Mucosa of stomach (tissue), 1 donor: Measurements from ENCODE around the gene RBM14.
"Not testable (repeated sequence)": the region's sequence is repeated elsewhere in the genome, so short reads cannot be mapped to it uniquely, and the experiment has no call there.

Source experiments
- H3K27me3 ChIP-seq: one replicate; pipeline ENCODE4 v1.7.0; 2013; ENCODE audit warnings: mild to moderate bottlenecking, low read length; ENCODE audit not compliant: control insufficient read depth, insufficient read depth
- H3K36me3 ChIP-seq: one replicate; pipeline ENCODE4 v1.7.0; 2013; ENCODE audit warnings: low read length; ENCODE audit not compliant: control insufficient read depth, insufficient read depth
- H3K4me1 ChIP-seq: one replicate; pipeline ENCODE4 v1.7.0; 2013; ENCODE audit warnings: mild to moderate bottlenecking, low read length; ENCODE audit not compliant: control insufficient read depth, insufficient read depth
- H3K4me3 ChIP-seq: one replicate; pipeline ENCODE4 v1.7.0; 2013; ENCODE audit warnings: low read length
- H3K9ac ChIP-seq: one replicate; pipeline ENCODE4 v1.7.0; 2013; ENCODE audit warnings: mild to moderate bottlenecking, low read length, moderate library complexity
- H3K9me3 ChIP-seq: one replicate; pipeline ENCODE4 v1.7.0; 2013; ENCODE audit warnings: mild to moderate bottlenecking, low read length, moderate library complexity; ENCODE audit not compliant: control insufficient read depth
- donor health status: Pancreatic carcinoma.

Gene RBM14

DNA sequence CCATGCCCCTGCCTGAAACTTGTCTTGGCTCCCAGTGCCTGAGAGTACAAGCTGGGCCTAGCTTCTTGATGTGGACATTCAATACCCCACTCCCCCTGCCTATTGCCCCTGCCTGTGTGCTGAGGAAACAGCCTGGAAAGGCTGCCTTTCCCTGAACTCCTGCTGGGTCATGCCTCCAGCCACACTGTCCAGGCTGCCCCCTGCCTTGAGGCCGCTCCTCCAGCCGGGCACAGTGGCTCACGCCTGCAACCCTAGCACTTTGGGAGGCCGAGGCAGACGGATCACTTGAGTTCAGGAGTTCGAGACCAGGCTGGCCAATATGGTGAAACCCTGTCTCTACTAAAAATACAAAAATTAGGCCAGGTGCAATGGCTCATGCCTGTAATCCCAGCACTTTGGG, 13.4 kb upstream of the RBM14 start:
- Histone ChIP-seq H3K9me3 (no peaks in the 10 kb centered on the region), H3K27me3 (no peaks in the 10 kb centered on the region), H3K4me3 (no peak overlapping the region), H3K36me3 (no peaks in the 10 kb centered on the region), H3K9ac (no peak overlapping the region), H3K4me1 (peaks cover 13% of the 10 kb centered on the region)

DNA sequence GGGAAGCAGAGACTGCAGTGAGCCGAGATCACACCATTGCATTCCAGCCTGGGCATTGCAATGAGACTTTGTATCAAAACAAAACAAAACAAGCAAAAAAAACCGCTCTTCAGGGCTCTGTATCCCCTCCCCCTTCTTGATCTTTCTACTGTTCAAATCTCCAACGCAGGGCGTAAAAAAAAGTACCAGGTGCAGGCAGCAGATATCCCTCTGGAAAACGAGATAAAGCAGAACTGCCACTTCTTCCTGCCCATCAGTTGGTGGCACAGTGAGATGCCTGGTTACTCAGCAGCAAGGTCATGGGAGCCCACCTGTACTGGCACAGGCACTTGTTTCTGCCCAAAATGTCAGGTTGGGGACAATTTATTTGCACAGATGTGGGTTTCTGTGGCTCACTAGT, 12.3 kb upstream of the RBM14 start:
- Histone ChIP-seq H3K4me3 (no peak overlapping the region), H3K9me3 (no peaks in the 10 kb centered on the region), H3K36me3 (no peaks in the 10 kb centered on the region)

DNA sequence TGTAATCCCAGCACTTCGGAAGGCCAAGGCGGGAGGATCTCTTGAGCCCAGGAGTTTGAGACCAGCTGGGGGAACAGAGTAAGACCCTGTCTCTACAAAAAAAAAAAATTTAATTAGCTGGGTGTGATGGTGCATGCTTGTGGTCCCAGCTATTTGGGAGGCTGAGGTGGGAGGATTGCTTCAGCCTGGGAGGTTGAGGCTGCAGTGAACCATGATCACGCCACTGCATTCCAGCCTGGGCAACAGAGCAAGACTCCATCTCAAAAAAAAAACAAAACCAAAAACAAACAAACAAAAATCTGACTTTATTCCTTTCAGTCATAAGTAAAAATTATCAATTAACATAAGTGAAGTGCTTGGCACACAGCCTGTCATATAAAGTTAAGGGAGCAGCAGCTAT, 9.8 kb upstream of the RBM14 start:
- not testable (repeated sequence) for H3K27me3 ChIP-seq, H3K9ac ChIP-seq, H3K36me3 ChIP-seq, H3K4me3 ChIP-seq, H3K9me3 ChIP-seq
- H3K4me1 ChIP-seq = peaks cover 15% of the 10 kb centered on the region

More for the DNA sequence above, 12.3 kb upstream of the RBM14 start:
- Histone ChIP-seq H3K9ac (no peak overlapping the region), H3K4me1 (peaks cover 15% of the 10 kb centered on the region), H3K27me3 (no peaks in the 10 kb centered on the region)

DNA sequence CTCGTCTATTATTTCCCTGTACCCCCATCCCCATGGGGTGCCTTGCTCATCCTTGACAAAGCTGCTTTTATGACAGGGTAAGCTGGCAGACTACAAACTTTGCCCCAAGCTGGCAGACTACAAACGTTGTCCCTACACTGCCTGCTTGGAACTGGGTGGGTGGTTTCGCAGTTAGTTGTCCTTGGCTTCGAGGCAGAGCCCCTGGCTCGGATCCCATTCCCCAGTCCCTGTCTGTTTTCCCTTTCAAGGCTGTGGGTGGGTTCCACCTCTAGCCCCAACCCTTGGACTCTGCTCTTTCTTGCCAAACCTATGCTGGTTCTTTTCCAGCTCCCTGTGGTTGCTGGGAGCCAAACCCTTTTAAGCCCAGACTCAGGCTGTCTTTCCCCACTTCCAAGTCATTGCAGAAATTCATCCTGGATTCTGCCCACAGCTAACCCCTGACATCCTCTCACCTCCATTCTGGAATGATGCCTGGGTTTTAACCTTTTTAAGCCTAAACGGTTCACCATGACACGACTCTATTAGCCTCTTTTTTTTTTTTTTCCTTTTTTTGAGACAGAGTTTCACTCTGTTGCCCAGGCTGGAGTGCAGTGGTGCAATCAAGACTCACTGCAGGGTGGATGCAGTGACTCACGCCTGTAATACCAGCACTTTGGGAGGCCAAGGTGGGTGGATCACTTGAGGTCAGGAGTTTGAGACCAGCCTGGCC, 9.2 kb upstream of the RBM14 start:
- H3K27me3 ChIP-seq = no peaks in the 10 kb centered on the region
- no peaks in the 10 kb centered on the region for H3K9me3 ChIP-seq
- H3K4me1 ChIP-seq = peaks cover 15% of the 10 kb centered on the region
- H3K36me3 ChIP-seq = no peaks in the 10 kb centered on the region
- no peak overlapping the region for H3K4me3 ChIP-seq
- peak overlapping the region; percentile 15 for H3K9ac ChIP-seq

DNA sequence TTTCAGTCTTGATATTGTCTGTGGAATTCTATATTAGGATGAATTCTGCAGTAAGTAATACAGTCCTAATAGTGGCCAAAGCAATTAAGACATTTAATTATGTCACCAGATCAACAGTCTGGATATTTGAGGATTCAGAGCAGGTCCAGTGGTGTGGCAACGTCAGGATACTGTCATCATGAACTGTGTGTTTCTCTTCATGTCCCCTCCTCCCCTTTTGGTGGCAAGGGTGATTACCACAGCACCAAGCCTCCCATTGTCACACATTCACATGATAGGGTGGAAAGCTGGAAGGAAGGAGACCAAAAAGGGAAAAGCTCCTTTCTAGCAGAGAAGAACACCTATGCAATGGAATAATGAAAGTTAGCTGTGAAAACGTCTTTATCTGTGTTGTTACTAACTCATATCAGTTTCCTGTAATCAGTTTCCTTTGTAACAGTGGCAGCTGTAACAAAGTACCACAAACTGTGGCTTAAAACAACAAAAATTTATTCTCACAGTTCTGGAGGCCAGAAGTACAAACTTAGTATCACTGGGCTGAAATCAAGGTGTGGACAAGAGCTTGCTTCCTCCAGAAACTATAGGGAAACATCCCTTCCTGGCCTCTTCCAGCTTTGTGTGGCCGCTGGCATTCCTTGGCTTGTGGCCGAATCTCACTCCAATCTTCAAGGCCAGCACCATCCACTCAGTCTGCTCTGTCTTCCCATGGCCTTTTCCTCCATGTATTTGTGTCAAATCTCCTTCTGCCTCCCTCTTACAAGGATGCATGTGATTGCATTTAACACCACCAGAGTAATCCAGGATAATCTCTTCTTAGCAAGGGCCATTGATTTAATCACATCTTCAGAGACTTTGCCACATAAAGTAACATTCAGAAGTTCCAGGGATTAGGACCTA, 6.5 kb upstream of the RBM14 start:
- Histone ChIP-seq H3K36me3 (no peaks in the 10 kb centered on the region), H3K4me1 (peaks cover 15% of the 10 kb centered on the region), H3K9me3 (no peaks in the 10 kb centered on the region), H3K4me3 (no peak overlapping the region), H3K9ac (no peak overlapping the region), H3K27me3 (no peaks in the 10 kb centered on the region)

DNA sequence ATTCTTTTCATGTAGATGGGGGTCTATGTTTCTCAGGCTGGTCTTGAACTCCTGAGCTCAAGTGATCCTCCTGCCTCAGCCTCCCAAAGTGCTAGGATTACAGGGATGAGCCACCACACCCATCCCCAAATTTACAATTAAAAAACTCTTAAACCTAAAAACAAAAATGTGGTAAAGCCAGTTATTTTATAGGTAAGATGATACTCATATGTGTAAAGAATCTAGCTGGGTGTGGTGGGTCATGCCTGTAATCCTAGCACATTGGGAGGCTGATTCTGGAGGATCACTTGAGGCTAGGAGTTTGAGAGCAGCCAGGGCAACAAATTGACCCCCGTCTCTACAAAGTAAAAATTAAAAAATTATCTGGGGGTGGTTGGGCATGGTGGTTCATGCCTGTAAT, 4.0 kb upstream of the RBM14 start:
- H3K36me3 ChIP-seq = no peaks in the 10 kb centered on the region
- H3K4me3 ChIP-seq = no peak overlapping the region
- H3K27me3 ChIP-seq = no peaks in the 10 kb centered on the region
- H3K9ac ChIP-seq = no peak overlapping the region
- H3K9me3 ChIP-seq = no peaks in the 10 kb centered on the region
- peaks cover 8% of the 10 kb centered on the region for H3K4me1 ChIP-seq

DNA sequence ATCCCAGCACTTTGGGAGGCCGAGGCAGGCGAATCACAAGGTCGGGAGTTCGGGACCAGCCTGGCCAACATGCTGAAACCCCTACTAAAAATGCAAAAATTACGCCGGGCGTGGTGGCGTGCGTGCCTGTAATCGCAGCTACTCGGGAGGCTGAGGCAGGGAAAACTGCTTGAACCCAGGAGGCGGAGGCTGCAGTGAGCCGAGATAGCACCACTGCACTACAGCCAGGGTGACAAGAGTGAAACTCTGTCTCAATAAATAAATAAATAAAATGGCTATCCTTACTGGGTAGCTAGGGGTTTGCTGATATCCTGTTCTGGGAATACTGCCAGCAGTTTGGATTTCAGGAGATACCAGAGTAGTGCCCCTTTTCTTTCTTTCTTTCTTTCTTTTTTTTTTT, 2.4 kb upstream of the RBM14 start:
- H3K4me1 ChIP-seq = peaks cover 10% of the 10 kb centered on the region
- no peak overlapping the region for H3K4me3 ChIP-seq
- no peaks in the 10 kb centered on the region for H3K36me3 ChIP-seq
- no peaks in the 10 kb centered on the region for H3K27me3 ChIP-seq
- no peak overlapping the region for H3K9ac ChIP-seq
- H3K9me3 ChIP-seq = no peaks in the 10 kb centered on the region

DNA sequence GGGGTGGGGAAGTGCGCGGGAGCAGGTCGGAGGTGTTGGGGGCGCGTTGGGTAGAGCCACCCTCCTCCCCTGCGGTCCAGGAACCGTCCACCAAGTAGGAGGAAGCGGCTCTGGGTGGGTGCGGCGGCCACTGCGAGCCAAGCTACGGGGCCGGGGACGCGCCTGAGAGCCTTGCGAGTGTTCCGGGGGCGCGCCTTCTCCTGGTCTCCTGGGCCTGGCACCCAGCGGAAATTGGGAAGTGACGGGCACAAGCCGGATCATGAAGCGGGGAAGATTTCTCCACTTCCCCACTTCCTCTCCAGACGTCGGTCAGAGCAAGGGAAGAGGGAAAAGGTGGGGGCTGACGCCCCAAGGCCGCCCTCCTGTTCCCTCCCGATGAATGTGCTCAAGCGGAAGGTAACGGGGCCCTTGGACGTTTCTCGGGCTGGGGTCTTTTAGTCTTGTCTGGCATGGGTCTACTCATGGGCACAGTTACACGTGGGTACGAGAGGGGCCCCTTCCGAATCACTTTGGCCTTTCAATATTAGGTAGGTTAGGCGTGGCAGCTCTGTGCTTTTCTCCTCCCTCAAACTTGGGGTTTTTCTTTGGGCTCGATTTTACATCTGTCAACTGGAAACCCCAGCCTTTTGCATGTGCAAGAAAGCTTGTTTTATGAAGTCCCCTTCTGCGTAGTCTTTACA, 865 bp downstream of the RBM14 start:
- no peaks in the 10 kb centered on the region for H3K27me3 ChIP-seq
- no peaks in the 10 kb centered on the region for H3K36me3 ChIP-seq
- H3K4me1 ChIP-seq = peaks cover 26% of the 10 kb centered on the region
- no peaks in the 10 kb centered on the region for H3K9me3 ChIP-seq
- peak overlapping the region; percentile 77 for H3K4me3 ChIP-seq
- H3K9ac ChIP-seq = peak overlapping the region; percentile 95

DNA sequence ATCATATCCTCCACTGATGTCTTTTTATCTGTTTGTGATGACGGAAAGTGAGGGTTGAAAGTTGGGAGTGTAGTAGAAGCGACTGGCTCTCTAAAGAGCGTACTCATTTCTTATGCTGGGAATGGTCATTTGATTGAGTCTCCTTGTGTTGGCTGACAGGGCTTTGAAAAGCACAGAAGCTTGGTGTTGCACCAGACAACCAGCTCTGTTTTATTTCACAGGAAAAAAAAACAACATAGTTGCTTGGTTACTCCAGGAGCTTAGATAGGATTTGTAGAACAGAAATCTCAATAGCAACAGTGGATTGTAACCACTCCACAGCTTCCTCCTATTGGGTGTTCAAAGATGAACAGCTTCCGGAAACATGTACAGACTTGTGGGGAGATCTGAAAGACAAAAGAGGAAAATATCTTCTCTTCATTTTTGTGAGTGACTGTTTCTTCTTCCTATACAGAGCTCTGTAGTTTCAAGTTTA, 2.7 kb downstream of the RBM14 start:
- H3K4me1 ChIP-seq = peaks cover 43% of the 10 kb centered on the region
- peak overlapping the region; percentile 95 for H3K9ac ChIP-seq
- no peaks in the 10 kb centered on the region for H3K27me3 ChIP-seq

DNA sequence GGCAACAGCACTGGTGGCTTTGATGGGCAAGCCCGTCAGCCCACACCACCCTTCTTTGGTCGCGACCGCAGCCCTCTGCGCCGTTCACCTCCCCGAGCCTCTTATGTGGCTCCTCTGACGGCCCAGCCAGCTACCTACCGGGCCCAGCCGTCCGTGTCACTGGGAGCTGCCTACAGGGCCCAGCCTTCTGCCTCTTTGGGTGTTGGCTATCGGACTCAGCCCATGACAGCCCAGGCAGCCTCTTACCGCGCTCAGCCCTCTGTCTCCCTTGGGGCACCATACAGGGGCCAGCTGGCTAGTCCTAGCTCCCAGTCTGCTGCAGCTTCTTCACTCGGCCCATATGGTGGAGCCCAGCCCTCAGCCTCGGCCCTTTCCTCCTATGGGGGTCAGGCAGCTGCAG, 8.0 kb downstream of the RBM14 start:
- H3K4me1 ChIP-seq = peaks cover 32% of the 10 kb centered on the region
- no peak overlapping the region for H3K9ac ChIP-seq
- H3K27me3 ChIP-seq = no peaks in the 10 kb centered on the region
- peaks cover 36% of the 10 kb centered on the region for H3K36me3 ChIP-seq
- no peaks in the 10 kb centered on the region for H3K9me3 ChIP-seq
- H3K4me3 ChIP-seq = no peak overlapping the region

More for the DNA sequence above, 2.7 kb downstream of the RBM14 start:
- H3K9me3 ChIP-seq = no peaks in the 10 kb centered on the region
- peaks cover 1% of the 10 kb centered on the region for H3K36me3 ChIP-seq
- H3K4me3 ChIP-seq = peak overlapping the region; percentile 77

DNA sequence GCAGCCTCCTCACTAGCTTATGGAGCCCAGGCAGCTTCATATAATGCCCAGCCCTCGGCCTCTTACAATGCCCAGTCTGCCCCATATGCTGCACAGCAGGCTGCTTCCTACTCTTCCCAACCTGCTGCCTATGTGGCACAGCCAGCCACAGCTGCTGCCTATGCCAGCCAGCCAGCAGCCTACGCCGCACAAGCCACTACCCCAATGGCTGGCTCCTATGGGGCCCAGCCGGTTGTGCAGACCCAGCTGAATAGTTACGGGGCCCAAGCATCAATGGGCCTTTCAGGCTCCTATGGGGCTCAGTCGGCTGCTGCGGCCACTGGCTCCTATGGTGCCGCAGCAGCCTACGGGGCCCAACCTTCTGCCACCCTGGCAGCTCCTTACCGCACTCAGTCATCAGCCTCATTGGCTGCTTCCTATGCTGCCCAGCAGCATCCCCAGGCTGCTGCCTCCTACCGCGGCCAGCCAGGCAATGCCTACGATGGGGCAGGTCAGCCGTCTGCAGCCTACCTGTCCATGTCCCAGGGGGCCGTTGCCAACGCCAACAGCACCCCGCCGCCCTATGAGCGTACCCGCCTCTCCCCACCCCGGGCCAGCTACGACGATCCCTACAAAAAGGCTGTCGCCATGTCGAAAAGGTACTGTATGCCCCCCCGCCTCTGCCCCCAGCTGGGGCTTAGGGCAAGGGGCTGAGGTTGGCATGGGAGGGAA, 8.8 kb downstream of the RBM14 start:
- H3K36me3 ChIP-seq = peaks cover 36% of the 10 kb centered on the region
- no peaks in the 10 kb centered on the region for H3K27me3 ChIP-seq
- H3K9ac ChIP-seq = no peak overlapping the region
- H3K9me3 ChIP-seq = no peaks in the 10 kb centered on the region
- no peak overlapping the region for H3K4me3 ChIP-seq
- peaks cover 27% of the 10 kb centered on the region for H3K4me1 ChIP-seq
